Neuronal stem cell (in vitro differentiated cells): ENCODE data around the gene CCDC154.

Source experiments
- DNase-seq: peaks from one replicate; pipeline ENCODE4 v3.0.0-alpha.2; 2013; ENCODE audit warnings: low spot score
- H2AFZ ChIP-seq: one replicate; pipeline ENCODE4 v1.6.1; 2013; ENCODE audit warnings: mild to moderate bottlenecking, low read length, inconsistent platforms
- H2AK5ac ChIP-seq: 2 replicates; pipeline ENCODE4 v1.6.1; 2013; ENCODE audit warnings: low read depth, mild to moderate bottlenecking, inconsistent platforms, low read length, moderate library complexity, mixed read lengths
- H2BK120ac ChIP-seq: 2 replicates; pipeline ENCODE4 v1.6.1; 2013; ENCODE audit warnings: low read depth, mild to moderate bottlenecking, inconsistent platforms, low read length, moderate library complexity, mixed read lengths
- H2BK12ac ChIP-seq: one replicate; pipeline ENCODE4 v1.6.1; 2013; ENCODE audit warnings: low read length, inconsistent platforms
- H2BK15ac ChIP-seq: 2 replicates; pipeline ENCODE4 v1.6.1; 2013; ENCODE audit warnings: mild to moderate bottlenecking, low read length, inconsistent platforms, mixed read lengths
- H2BK5ac ChIP-seq: one replicate; pipeline ENCODE4 v1.6.1; 2013; ENCODE audit warnings: inconsistent platforms, mild to moderate bottlenecking, low read length, moderate library complexity
- H3K14ac ChIP-seq: one replicate; pipeline ENCODE4 v1.6.1; 2013; ENCODE audit warnings: low read length, inconsistent platforms
- H3K18ac ChIP-seq: 2 replicates; pipeline ENCODE4 v1.6.1; 2013; ENCODE audit warnings: low read length, inconsistent platforms
- H3K23ac ChIP-seq: 2 replicates; pipeline ENCODE4 v1.6.1; 2013; ENCODE audit warnings: low read depth, mild to moderate bottlenecking, mixed read lengths, low read length, inconsistent platforms; ENCODE audit not compliant: poor library complexity
- H3K27ac ChIP-seq: replicated peaks from 3 replicates; pipeline ENCODE4 v1.5.1; 2013; ENCODE audit warnings: low read length, inconsistent platforms
- H3K27me3 ChIP-seq, 3 experiments: 2 replicates each; pipeline ENCODE4 v1.6.1; 2013; ENCODE audit warnings: low read length in 3 of 3, mild to moderate bottlenecking in 2 of 3, inconsistent platforms in 1 of 3, low read depth in 1 of 3, mixed read lengths in 1 of 3, moderate library complexity in 1 of 3; ENCODE audit not compliant: control insufficient read depth in 3 of 3, insufficient read depth in 3 of 3
- H3K36me3 ChIP-seq, 2 donors: replicated peaks in 1 of 2; 2 replicates each; pipeline ENCODE4 v1.6.1; 2013; ENCODE audit warnings: low read length in 2 of 2; ENCODE audit not compliant: control insufficient read depth in 2 of 2, insufficient read depth in 2 of 2
- H3K4ac ChIP-seq: 2 replicates; pipeline ENCODE4 v1.6.1; 2013; ENCODE audit warnings: inconsistent platforms, mild to moderate bottlenecking, low read length, moderate library complexity
- H3K4me1 ChIP-seq, 2 donors: 1 replicate in 1 of 2; 2 replicates in 1 of 2; pipeline ENCODE4 v1.6.1; 2013; ENCODE audit warnings: low read length in 2 of 2, low read depth in 1 of 2; ENCODE audit not compliant: control insufficient read depth in 2 of 2, insufficient read depth in 1 of 2
- H3K4me2 ChIP-seq: one replicate; pipeline ENCODE4 v1.6.1; 2013; ENCODE audit warnings: mild to moderate bottlenecking, low read length, inconsistent platforms; ENCODE audit not compliant: insufficient read depth, poor library complexity, severe bottlenecking
- H3K4me3 ChIP-seq, 2 donors: 2 replicates each; pipeline ENCODE4 v1.5.1; 2013; ENCODE audit warnings: low read length in 2 of 2, mild to moderate bottlenecking in 2 of 2, inconsistent platforms in 1 of 2, moderate library complexity in 1 of 2
- H3K79me1 ChIP-seq: one replicate; pipeline ENCODE4 v1.6.1; 2013; ENCODE audit warnings: low read depth, mild to moderate bottlenecking, inconsistent platforms, low read length, moderate library complexity
- H3K9ac ChIP-seq: one replicate; pipeline ENCODE4 v1.6.1; 2013; ENCODE audit warnings: mild to moderate bottlenecking, low read depth, low read length, inconsistent platforms; ENCODE audit not compliant: poor library complexity
- H3K9me3 ChIP-seq, 2 donors: replicated peaks in 1 of 2; 2 replicates each; pipeline versions ENCODE3 to v1.6.1; 2013; ENCODE audit warnings: low read length in 2 of 2, mild to moderate bottlenecking in 2 of 2, inconsistent platforms in 1 of 2, low read depth in 1 of 2, mixed read lengths in 1 of 2, moderate library complexity in 1 of 2; ENCODE audit not compliant: control insufficient read depth in 2 of 2, insufficient read depth in 1 of 2
- H4K8ac ChIP-seq: one replicate; pipeline ENCODE4 v1.6.1; 2013; ENCODE audit warnings: low read depth, mild to moderate bottlenecking, inconsistent platforms, low read length, moderate library complexity
- H4K91ac ChIP-seq: one replicate; pipeline ENCODE4 v1.6.1; 2013; ENCODE audit warnings: low read length, low read depth, mild to moderate bottlenecking, inconsistent platforms; ENCODE audit not compliant: poor library complexity
- WGBS, 2 donors: extraction: QIAGEN DNeasy Blood & Tissue Kit; methylation state at CpG; one replicate each; pipeline ENCODE4 v1.1.7; 2013; ENCODE audit warnings: missing lambda C conversion rate in 2 of 2, mixed read lengths in 1 of 2; ENCODE audit not compliant: insufficient read length in 2 of 2, insufficient replicate concordance in 1 of 2; ENCODE audit errors: extremely low coverage in 2 of 2; 5-methylcytosine and 5-hydroxymethylcytosine counted together

CCDC154 gene

DNA sequence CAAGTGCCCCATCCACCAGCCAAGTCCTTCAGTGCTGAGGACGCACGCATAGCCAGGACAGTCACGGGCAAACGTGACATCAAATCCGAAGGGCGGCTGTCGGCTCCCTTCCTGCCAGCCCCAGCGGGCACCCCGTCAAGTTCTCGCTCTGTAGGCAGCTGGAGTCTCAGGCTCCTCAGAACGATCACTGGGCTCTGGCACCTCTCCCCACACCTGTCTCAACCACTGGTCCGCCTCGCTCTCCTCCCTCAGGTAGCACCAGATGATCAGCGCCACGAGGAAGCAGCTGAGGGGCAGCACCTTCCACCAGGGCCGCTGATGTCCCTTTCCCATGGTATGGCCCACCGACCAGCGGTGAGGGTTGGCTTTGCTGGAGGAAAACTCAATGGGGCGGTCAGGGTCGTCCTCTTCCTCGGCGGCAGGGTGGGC, 24.2 kb downstream of the CCDC154 start:
- H2AK5ac ChIP-seq = peak overlapping the region; percentile 88
- H4K91ac ChIP-seq = no peak overlapping the region
- peaks cover 0 to 3% of the 10 kb centered on the region in 2 donors for H3K36me3 ChIP-seq
- H3K4me3 ChIP-seq = peak overlapping the region; percentile 89 to 97
- peak overlapping the region; percentile 56 for H3K23ac ChIP-seq
- H2BK15ac ChIP-seq = peak overlapping the region; percentile 18
- H3K27ac ChIP-seq = no peak overlapping the region
- no peak overlapping the region for H2BK5ac ChIP-seq
- no peak for DNase-seq
- H3K14ac ChIP-seq = peak overlapping the region; percentile 61
- peak overlapping the region; percentile 92 for H3K4me2 ChIP-seq
- H3K18ac ChIP-seq = peak overlapping the region; percentile 58
- H3K9ac ChIP-seq = peak overlapping the region; percentile 94
- peak overlapping the region; percentile 55 for H4K8ac ChIP-seq
- no peaks in the 10 kb centered on the region for H3K27me3 ChIP-seq
- no peak overlapping the region for H2BK120ac ChIP-seq
- H3K9me3 ChIP-seq = peaks cover 0 to 1% of the 10 kb centered on the region in 2 donors
- H3K79me1 ChIP-seq = peaks cover 9% of the 10 kb centered on the region
- H2AFZ ChIP-seq = peak overlapping the region; percentile 72
- peak overlapping the region; percentile 79 for H3K4ac ChIP-seq
- peaks cover 3 to 6% of the 10 kb centered on the region in 2 donors for H3K4me1 ChIP-seq
- no CpG with 5 or more reads among the region's 22 CpGs for WGBS, 2 donors
- no peak overlapping the region for H2BK12ac ChIP-seq

DNA sequence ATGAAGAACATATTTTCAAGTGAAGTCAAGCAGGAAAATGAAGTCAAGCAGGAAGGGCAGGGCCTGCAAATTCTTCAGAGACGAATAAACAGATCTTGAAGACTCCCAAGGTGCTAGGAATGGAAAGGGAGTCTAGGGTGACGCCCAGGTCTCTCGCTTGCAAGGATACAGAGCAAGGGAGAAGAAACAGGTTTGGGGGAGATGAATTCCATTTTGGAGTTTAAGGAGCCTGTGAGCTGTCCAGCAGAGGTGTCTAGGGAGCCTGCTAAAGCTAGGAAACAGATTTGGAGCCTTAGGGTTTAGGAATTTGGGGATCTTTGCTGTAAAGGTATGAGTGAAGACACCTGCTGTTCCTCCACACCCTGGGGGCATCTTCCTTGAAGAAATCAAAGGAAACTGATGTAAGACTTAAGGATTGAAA, 27.8 kb downstream of the CCDC154 start:
- Histone ChIP-seq H3K14ac (no peak overlapping the region), H3K4ac (no peak overlapping the region), H3K4me1 (peaks cover 5 to 8% of the 10 kb centered on the region in 2 donors), H3K79me1 (peaks cover 11% of the 10 kb centered on the region), H3K4me2 (no peak overlapping the region), H3K9me3 (no peaks in the 10 kb centered on the region), H3K23ac (no peak overlapping the region), H3K27ac (no peak overlapping the region), H3K9ac (no peak overlapping the region), H2BK120ac (no peak overlapping the region), H3K27me3 (no peaks in the 10 kb centered on the region), H2AFZ (no peak overlapping the region), H4K91ac (no peak overlapping the region), H2BK5ac (no peak overlapping the region), H2AK5ac (no peak overlapping the region), H2BK12ac (no peak overlapping the region), H3K18ac (no peak overlapping the region), H2BK15ac (no peak overlapping the region), H4K8ac (no peak overlapping the region), H3K36me3 (peaks cover 3 to 12% of the 10 kb centered on the region in 2 donors), H3K4me3 (no peak overlapping the region)
- no CpG with 5 or more reads among the region's 3 CpGs for WGBS, 2 donors
- no peak for DNase-seq

DNA sequence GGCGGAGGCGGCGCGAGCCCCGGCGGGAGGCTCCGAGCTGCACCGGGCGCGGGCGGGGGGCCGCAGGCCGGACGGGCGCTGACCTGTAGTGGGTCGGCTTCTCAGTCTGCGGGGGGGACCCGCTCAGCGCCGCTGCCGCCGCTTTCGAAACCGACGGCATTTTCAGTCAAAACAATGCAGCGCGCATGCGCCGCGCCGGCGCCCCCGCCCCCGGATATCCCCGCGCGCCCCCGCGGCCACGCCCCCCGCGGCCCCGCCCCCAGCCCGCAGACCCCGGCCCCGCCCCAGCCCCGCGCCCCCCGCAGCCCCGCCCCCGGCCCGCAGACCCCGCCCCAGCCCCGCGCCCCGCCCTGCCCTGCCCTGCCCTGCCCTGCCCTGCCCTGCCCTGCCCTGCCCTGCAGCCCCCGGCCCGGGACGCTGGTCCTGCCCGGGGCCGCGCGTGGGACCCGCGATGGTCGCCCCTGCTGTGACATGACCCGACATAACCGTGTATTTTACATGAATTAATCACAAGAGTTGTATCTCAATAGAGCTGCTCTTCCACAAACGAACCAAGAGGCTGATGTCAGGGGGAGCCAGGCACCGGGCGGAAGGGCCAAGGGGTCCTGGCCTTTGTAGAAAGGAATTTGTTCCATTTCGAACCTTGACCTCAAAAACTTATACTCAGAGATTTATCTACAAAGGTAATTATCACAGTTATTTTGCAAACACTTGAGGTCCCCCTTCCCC, 29.7 kb downstream of the CCDC154 start, which contains the start of gene UNKL:
UNKL (minus strand) TSS at position 173 of the 729 bp plus-strand sequence; CDS start at position 160, 13 bp downstream.
- H4K8ac ChIP-seq = no peak within 1 kb of the TSS
- H3K4ac ChIP-seq = peak within 1 kb of the TSS; percentile 37
- H2BK120ac ChIP-seq = peak within 1 kb of the TSS; percentile 16
- H2BK5ac ChIP-seq = peak within 1 kb of the TSS; percentile 95
- H3K79me1 ChIP-seq = peaks cover 4% of the 10 kb centered on the region
- H3K27me3 ChIP-seq = no peaks in the 10 kb centered on the region
- peak within 1 kb of the TSS; percentile 65 to 98 for H3K4me3 ChIP-seq
- H2AK5ac ChIP-seq = peak within 1 kb of the TSS; percentile 91
- H2BK12ac ChIP-seq = peak within 1 kb of the TSS; percentile 73
- H3K23ac ChIP-seq = peak within 1 kb of the TSS; percentile 80
- H3K18ac ChIP-seq = peak within 1 kb of the TSS; percentile 96
- WGBS, 2 donors = no CpG with 5 or more reads among the region's 72 CpGs
- peak within 1 kb of the TSS; percentile 95 for H3K9ac ChIP-seq
- H2BK15ac ChIP-seq = peak within 1 kb of the TSS; percentile 81
- H3K4me2 ChIP-seq = peak within 1 kb of the TSS; percentile 73
- H3K27ac ChIP-seq = no peak within 1 kb of the TSS
- no peak within 1 kb of the TSS for H4K91ac ChIP-seq
- DNase-seq = peak; percentile 70
- peak within 1 kb of the TSS; percentile 87 for H2AFZ ChIP-seq
- peak within 1 kb of the TSS; percentile 21 for H3K14ac ChIP-seq
- H3K36me3 ChIP-seq = peaks cover 3 to 15% of the 10 kb centered on the region in 2 donors
- H3K9me3 ChIP-seq = no peaks in the 10 kb centered on the region
- peaks cover 2 to 4% of the 10 kb centered on the region in 2 donors for H3K4me1 ChIP-seq
